ENCODE data around the gene ZC3H12A.

DNA sequence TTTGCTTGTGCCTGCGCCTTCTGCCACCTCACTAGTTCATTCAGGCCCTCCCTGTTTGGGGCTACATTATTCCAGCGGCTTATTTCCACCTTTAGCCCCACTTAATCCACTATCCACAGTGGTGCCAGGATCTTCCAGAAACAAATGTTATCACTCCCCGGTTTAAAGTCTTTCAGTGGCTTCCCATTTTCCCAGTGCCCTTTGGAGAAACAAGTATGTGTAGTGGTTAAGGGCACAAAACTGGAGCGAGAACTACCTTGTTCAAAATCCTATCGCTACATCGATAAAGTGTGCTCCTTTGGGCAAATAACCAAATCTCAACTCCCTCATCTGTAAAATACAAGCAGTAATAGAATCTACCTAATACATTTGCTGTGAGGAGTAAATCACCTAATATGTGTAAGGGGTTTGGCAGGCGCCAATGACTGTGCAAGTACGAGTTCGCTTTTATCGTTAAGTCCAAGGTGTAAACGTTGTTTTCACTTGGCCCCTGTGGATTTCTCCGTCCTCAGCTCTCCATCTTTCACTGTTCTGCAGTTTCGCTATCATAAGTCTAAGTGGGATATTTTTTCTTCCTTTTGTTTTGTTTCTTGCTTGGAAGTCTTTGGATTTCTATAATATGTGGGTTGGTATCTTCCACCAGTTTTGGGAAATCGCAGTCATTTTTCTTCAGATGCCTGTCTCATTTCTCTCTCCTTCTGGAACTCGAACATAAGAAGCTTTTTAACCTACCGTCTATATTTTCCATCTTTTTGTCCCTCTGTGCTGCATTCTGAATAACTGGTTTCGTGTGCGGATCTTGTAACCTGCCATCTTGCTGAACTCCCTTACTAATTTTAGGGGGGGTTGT, 41.0 kb downstream of the ZC3H12A start:
- no peak for TF ChIP-seq CTCF (IDR thresholded peaks at IDR 0.05)
- TF ChIP-seq RAD21 (conservative IDR thresholded peaks at IDR 0.05 in 1 of 2, IDR thresholded peaks at IDR 0.05 in 1 of 2), result no peak
- no peak for TF ChIP-seq GATA3 (IDR thresholded peaks at IDR 0.05; ENCODE audit: borderline replicate concordance)
